GM19455 (cell line): ENCODE results near the gene PHACTR3.

Experiments
- ATAC-seq: cut with Tn5 transposase; IDR thresholded peaks from one replicate; pipeline ENCODE4 v1.9.1; 2021; ENCODE audit not compliant: unreplicated experiment

The PHACTR3 gene

GRCh38 chr20:59667981-59668515, 63.7 kb downstream of the PHACTR3 start:
- no peak for ATAC-seq

- no peak for ATAC-seq
Measured at GRCh38 chr20:59668926-59669850, 64.8 kb downstream of the PHACTR3 start.

- ATAC-seq, result no peak
Measured at GRCh38 chr20:59670786-59671492, 66.6 kb downstream of the PHACTR3 start.

GRCh38 chr20:59671661-59672471, 67.5 kb downstream of the PHACTR3 start:
- no peak for ATAC-seq

GRCh38 chr20:59672576-59672975, 68.2 kb downstream of the PHACTR3 start:
- ATAC-seq, result no peak

GRCh38 chr20:59673288-59673997, 69.1 kb downstream of the PHACTR3 start:
- no peak for ATAC-seq

GRCh38 chr20:59673998-59674445, 69.7 kb downstream of the PHACTR3 start:
- no peak for ATAC-seq

- no peak for ATAC-seq
Measured at GRCh38 chr20:59676126-59676850, 71.9 kb downstream of the PHACTR3 start.

- ATAC-seq, result no peak
Measured at GRCh38 chr20:59676851-59677182, 72.5 kb downstream of the PHACTR3 start.

- no peak for ATAC-seq
Measured at GRCh38 chr20:59677586-59677985, 73.2 kb downstream of the PHACTR3 start.

- no peak for ATAC-seq
Measured at GRCh38 chr20:59678288-59678687, 73.9 kb downstream of the PHACTR3 start.

- no peak for ATAC-seq
Measured at GRCh38 chr20:59678951-59679350, 74.6 kb downstream of the PHACTR3 start.

GRCh38 chr20:59680148-59680650, 75.9 kb downstream of the PHACTR3 start:
- no peak for ATAC-seq

GRCh38 chr20:59680852-59681251, 76.5 kb downstream of the PHACTR3 start:
- no peak for ATAC-seq

- ATAC-seq, result no peak
Measured at GRCh38 chr20:59682603-59683002, 78.3 kb downstream of the PHACTR3 start.

GRCh38 chr20:59683181-59683580, 78.8 kb downstream of the PHACTR3 start:
- no peak for ATAC-seq

- ATAC-seq, result no peak
Measured at GRCh38 chr20:59684685-59685242, 80.4 kb downstream of the PHACTR3 start.

GRCh38 chr20:59686404-59687346, 82.3 kb downstream of the PHACTR3 start:
- ATAC-seq, result no peak
